Tibial nerve (tissue), 4 donors: ENCODE measurements around the gene PAPPA.

Experiments used
- CTCF ChIP-seq, 5 experiments: fragments of 200-600 bp in 3 of 5; fragments of 450-650 bp in 2 of 5; sonication (generic) in 3 of 5; IDR thresholded peaks; one replicate each; pipeline ENCODE4 v1.5.1; 2016 to 2019; ENCODE audit warnings: antibody characterized with exemption in 5 of 5, mild to moderate bottlenecking in 3 of 5, moderate library complexity in 2 of 5
- EP300 ChIP-seq, 2 donors: sonication (generic); formaldehyde crosslinking; IDR thresholded peaks; one replicate each; pipeline ENCODE4 v1.6.1; 2017; ENCODE audit warnings: antibody characterized with exemption in 2 of 2, mild to moderate bottlenecking in 1 of 2
- POLR2A ChIP-seq, 2 donors: fragments of 450-650 bp; IDR thresholded peaks; one replicate each; pipeline ENCODE4 v1.6.1; 2017; ENCODE audit warnings: antibody characterized with exemption in 2 of 2, mild to moderate bottlenecking in 2 of 2, moderate library complexity in 2 of 2

GRCh38 chr9:116145036-116145435 is 8.6 kb upstream of the PAPPA start:
- TF ChIP-seq CTCF (IDR thresholded peaks at IDR 0.05): no peak
- TF ChIP-seq POLR2A (IDR thresholded peaks at IDR 0.05): no peak
- TF ChIP-seq EP300 (IDR thresholded peaks at IDR 0.05): no peak
